ENCODE measurements around the gene ELK3. TPM values are rescaled to one million over a fixed set of nuclear protein-coding genes. Genes with fewer than 3 reads are reported as not detected.

Gene ELK3
- total and polyA plus RNA-seq, 9 of the 15 experiments (the other 6 are each of a cell fraction or from before 2014, with no cell fraction given) = 1.5 to 5.5 (median 2.9) TPM

GRCh38 chr12:96194971-96195844 lies 1.0 kb downstream of the ELK3 start (continued):
- TF ChIP-seq CHD7 (IDR thresholded peaks at IDR 0.05; ENCODE audit: low read depth, low read length) (no peak), CREBBP (IDR thresholded peaks at IDR 0.05; ENCODE audit: low read depth, low read length) (no peak), ARID3A (IDR thresholded peaks at IDR 0.05; ENCODE audit: borderline replicate concordance, low read depth, low read length) (no peak), ZBTB11 (CRISPR knock-in tag; IDR thresholded peaks at IDR 0.05) (no peak), SREBF1 (IDR thresholded peaks at IDR 0.05; ENCODE audit: borderline replicate concordance, low read depth, low read length) (no peak)
